ENCODE results near the gene SDK2.

SDK2 gene

DNA sequence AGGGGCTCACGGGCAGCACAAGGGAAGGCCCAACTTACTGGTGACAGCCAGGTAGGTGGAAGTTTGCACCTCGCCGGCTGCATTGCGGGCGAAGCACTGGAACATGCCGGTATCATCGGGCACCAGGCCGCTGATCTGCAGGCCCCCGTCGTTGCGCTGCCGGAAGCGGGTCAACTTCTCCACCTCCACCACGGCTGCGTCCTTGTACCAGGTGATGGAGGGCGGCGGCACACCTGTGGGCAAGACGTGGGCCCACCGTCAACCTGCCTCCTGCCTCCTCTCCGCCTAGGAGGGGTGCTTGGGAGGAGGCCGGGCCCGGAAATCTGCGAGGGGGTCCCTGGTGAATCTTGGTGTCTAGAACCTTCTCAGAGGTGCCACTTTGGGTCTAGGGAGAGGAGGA lies 208.8 kb downstream of the SDK2 start:
- DNase-seq, result no peak

DNA sequence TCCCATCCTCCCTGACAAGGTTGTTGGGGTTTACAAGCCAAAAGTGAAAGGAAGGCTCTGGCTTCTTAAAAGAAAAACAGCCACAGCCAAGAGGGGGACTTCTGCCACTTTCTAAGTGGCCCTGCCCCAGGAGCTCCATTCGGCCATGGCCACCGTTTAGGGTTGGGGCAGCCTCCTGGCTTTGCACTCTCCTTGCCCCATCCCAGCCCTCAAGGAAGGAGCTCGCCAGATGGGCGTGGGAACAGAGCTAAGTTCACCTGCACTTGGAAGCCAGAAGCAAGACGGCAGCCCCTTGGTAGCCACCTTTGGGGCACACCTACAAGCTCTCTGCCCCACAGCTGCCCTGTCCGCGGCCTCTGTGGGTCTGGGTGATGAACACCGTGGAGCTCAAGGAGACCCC lies 210.1 kb downstream of the SDK2 start:
- DNase-seq, result no peak

DNA sequence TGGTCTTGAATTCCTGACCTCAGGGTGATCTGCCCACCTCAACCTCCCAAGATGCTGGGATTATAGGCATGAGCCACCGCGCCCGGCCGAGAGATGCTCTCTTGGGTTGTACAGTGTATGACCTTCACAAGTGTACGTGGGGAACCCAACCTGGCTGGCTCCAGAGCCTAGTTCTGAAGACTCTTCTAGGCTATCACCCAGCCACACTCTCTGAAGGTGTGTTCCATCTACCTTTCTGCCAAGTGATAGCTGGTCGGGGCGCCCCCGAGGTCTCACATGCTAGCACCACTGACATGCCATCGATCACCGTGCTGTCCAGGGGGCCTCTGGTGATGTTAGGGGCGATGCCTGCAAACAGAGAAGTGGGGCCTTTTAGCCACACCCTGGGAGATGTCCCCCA lies 210.7 kb downstream of the SDK2 start:
- no peak for DNase-seq

DNA sequence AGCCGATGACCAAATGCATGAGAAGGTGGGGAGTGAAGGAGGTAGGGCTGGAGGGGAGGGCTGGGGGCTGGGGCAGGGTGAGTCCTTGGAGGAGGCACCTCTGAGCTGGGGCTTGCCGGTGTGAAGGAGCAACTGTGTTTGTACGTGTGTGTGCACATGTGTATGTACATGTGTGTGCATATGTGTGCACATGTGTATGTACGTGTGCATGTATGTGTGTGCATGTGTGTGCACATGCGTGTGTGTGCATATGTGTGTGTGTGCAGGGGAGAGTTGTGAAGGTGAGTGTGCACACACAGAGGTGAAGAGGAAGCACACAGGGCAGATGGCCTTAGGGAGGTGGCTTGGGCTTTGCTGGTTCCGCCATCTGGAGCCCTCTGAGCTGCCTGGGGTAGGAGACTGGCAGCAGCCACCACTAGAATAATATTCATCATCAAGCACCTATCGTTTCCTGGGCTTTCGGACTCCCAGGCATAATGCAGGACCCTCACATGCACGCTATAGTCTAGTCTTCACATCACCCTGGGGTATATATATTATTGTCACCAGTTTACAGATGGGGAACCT lies 211.5 kb downstream of the SDK2 start:
- no peak for DNase-seq

DNA sequence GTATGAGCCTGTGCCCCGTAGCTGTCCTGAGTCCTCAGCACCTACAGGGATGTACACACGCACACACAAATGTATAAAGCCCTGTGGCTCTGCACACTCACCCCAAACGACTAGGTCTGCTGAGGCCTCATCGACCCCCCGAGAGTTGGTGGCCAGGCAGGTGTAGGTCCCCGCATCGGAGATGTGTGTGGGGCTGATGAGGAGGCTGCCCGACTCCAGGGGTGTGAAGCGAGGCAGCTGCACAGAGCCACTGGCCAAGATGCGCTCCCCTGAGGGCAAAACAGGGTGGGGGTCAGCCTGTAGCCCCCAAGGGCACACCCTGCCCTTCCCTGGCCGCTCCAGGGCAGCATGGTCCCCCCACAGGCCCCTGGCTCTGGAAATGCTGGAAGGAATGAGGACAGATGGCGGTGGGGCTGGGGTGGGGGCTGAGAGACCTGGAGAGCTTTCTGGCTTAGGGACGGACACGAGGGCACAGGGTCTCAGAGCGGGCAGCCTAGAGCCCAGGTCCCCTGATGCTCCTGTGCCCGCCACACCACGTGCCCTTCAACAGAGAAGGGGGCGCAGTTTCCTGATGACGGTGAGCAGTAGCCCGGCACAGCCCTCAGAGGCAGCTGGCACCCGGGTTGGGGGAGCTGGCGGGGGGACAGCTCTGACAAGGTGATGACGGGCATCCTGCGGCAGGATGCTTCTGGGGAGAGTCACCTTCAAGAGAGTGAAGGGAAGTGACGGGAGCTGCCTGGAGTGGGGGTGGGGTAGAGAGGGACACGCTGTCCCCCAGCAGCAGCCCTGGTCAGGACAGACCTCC lies 212.6 kb downstream of the SDK2 start:
- DNase-seq, result no peak

DNA sequence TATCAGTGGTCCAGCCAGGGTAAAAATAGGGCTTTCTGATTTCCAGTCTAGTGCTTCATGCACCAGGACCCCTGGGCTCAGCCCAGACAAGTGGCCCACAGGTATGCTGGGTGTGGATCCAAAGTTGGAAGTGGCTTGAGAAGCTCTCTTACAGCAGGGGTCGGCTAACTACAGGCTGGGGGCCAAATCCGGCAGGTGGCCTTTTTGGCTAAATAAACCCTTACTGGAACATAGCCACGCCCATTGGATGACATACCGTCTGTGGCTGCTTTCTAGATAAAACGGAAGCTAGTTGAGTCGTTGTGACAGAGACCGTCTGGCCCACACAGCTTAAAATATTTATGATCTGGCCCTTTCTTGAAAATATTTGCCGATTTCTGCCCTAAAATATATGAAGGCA lies 213.4 kb downstream of the SDK2 start:
- no peak for DNase-seq

DNA sequence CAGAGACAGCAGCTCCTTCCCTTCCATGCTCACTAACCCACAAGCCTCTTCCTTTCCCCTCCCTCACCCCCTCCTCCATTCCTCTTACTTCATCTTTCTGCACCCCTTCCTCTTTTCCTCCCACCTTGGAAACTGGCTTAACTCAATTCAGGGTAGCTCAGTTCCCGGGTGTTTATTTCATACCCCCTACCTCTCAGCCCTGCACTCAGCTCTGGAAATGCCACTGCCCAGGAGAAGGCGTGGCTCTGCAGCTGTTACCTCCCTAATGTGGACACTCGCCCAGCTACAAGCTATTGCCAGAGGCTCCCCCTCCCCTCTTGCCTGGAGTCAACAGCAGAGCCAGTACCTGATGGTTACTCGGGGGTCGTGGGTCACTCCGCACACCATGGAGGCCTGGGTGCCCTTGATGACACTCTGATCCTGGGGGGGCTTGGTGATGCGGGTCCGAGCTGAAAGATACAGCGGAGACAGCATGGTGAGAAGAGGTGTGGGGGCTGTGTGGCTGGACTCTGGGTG lies 214.0 kb downstream of the SDK2 start:
- no peak for DNase-seq

DNA sequence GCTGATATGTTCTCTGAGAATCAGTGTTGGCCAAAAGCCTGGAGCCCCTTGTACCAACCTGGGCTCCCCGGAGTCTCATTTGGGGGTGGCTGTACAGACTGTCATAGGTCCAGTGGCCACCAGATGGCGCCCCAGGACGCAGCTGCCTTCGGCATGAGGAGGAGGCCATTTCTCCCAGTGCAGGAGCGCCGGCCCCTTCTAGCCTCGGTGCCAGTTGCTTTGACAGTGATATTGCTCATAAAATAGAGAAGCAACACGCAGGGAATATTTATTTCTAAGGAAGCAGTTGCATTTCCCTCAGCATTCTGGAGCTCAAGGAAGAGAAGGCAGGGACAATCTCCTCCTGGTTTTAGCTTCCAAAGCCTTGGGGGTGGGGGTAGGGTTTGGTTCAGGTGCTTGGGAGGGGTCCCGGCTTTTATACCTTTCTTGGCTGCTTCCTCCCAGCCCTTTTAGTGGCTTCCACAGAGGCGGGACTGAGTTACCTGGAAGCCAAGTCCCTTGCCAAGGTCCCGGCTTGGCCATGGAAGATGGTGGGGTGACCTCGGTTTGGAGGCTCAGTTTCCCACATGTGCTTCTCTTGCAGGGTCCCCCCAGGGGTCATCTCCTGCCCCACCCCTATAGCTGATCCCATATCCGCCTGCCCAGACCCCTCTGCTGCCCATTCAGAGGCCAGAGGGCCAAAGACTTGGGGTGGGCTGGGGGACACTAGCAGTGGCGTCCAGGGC lies 214.6 kb downstream of the SDK2 start:
- DNase-seq, result peak; percentile 83 to 87

DNA sequence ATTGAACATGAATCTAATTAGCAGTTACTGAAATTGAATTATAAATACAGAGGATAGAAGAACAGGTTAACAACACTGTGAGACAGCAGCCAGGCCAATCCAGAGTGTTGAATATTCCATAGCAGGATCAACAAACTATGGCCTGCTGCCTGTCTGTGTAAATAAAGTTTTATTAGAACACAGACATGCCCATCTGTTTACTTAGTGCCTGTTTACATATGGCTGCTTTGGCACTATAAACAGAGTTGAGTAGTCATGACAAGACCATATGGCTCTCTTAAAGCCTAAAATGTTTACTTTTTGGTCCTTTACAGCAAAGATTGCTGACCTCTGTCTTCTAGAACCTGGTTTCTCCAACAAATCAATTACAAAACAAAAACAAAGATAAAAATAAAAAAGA lies 217.0 kb downstream of the SDK2 start:
- no peak for DNase-seq

DNA sequence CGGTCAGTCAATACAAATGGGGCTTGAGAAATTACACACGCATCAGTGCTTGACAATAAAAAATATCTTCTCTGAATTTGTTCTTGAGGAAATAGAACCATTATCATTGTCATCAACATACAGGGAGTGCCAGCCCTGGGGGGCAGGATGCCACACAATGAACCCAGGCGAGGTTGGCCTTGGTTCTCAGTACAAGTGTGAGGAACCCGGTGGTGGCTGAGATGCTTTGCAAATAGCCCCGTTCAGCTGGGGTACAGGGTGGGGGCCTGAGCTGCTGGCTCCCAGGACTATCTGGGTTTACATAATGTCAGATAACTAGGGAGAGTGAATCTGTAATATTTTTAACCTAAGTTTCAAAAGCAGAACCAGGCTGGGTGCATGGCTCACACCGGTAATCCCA lies 219.7 kb downstream of the SDK2 start:
- DNase-seq, result no peak

DNA sequence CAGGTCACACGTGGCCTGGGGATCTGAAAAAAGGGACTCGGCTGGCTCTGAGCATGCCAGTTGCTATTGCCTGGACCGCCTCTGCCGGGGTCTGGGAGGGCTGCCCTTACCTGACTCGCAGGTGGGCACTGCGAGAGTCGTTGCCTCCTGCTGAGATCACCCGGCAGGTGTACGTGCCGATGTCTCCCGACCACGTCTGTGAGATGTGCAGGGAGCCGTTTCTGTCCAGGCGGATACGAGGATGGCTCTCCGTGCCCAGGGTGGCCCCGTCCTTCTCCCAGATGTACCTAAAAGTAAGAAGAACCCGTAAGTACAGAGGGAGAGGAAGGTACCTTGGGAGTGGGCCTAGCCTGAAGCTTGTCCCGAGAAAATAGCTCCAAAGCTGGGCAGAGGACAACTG lies 220.4 kb downstream of the SDK2 start:
- no peak for DNase-seq

DNA sequence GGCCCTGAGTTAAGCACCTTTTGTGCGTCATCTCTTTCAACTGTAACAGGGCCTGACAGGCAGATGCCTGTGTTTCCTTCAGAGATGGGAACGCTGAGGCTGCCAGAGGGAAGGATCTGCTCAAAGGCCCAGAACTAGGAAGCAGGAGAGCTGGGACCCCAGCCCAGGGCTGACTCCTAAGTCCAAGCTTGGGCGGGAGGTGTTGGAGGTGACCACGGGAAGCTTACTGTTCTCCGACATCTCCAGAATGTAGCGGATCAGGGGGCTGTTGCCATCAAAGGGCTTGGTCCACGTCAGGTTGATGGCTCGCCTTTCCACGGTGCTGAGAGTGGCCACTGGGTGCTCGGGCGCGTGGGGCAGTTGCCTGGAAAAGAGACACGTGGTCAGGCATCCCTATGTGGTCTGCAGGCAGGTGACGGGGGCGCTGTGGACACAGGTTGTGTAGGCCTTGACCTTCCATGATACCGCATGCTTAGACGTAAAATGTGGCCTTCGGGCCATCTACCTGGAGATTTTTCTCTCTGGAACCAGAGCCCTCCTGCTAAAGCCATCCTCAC lies 221.0 kb downstream of the SDK2 start:
- no peak for DNase-seq

DNA sequence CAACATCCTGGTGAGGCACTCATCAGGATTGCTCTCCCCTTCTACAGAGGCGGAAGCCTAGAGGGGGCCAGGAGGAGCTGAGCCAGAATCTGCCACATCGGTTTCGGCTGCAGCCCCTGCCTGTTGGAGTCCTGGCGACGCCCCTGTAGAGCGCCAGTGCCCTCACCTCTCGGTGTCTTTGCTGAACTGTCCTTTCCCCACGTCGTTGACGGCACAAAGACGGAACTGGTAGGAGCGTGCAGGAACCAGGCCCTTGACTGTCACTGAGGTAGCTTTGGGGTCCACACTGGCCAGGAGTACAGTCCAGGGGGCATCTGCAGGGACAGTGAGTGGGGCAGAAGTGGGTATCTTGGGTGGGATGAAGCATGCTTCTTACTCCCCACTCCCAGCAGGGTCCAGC lies 222.1 kb downstream of the SDK2 start:
- DNase-seq, result no peak

DNA sequence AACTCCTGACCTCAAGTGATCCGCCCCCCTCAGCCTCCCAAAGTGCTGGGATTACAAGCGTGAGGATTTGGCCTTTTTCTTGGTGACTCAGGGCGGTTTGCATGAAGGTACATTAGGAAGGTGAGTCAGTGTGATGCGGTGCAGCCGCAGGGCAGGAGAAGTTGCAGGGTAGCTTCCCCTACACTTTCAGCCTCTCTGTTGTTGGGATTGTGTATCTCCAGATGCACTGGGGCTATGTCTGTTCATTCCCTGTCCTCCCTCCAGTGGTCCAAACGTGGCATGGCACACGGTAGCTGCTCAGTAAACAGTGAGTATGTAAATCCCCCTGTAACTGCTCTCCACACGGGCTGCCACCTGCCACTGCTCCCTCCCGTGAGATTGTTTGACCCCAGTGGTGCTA lies 223.3 kb downstream of the SDK2 start:
- DNase-seq, result no peak

DNA sequence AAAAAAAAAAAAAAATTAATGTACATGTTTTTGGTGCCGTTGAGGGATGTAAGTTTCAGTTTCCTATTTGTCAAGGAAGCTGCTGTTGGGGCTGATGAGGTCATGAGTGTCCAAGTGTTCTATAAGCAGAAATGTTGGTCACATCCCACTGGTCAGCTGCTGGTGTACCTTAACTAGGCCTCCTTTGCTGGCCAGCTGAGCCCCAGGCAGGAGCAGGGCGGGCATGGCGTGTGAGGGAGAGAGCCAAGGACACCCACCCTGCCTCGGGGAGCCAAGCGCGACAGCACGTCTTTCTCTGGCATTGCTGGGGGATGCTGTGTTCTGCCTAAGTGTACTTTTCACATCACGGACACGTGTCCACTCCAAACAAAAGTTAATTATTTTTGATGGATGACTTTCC lies 224.4 kb downstream of the SDK2 start:
- DNase-seq, result no peak

DNA sequence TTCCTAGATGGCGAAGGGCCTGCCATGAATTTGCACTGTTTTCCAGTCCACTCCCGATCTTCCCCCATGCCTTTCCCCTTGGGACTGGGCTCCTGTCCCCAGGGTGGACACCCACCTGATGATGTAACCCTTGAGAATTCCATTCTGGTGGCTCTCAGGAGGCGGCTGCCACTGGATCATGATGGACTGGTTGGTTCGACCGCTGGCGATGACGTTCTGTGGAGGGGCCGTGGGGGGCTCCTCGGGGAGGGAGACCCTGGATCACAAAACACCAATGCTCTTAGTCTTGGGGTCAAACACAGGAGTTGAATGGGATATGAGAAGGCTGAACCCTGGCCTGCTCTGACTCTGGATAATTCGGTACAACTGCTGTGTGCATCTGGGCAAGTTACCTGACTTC lies 225.2 kb downstream of the SDK2 start:
- DNase-seq, result no peak

DNA sequence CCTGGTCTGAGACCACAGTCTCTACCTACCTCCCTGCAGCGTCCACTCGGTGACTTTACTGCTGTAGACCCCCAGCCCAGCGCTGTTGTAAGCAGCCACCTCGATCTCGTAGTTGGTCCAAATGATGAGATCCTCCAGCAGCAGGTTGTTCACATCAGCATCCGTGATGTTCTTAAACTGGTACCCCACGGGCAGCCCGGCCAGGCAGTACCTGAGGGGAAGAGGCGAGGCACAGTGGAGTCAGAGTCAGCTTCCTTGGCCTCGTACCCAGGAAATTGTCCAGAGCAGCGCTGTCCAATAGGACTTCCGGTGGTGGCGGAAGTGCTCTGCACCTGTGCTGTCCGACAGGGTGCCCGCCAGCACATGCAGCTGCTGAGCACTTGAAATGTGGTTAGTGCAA lies 228.5 kb downstream of the SDK2 start:
- no peak for DNase-seq

DNA sequence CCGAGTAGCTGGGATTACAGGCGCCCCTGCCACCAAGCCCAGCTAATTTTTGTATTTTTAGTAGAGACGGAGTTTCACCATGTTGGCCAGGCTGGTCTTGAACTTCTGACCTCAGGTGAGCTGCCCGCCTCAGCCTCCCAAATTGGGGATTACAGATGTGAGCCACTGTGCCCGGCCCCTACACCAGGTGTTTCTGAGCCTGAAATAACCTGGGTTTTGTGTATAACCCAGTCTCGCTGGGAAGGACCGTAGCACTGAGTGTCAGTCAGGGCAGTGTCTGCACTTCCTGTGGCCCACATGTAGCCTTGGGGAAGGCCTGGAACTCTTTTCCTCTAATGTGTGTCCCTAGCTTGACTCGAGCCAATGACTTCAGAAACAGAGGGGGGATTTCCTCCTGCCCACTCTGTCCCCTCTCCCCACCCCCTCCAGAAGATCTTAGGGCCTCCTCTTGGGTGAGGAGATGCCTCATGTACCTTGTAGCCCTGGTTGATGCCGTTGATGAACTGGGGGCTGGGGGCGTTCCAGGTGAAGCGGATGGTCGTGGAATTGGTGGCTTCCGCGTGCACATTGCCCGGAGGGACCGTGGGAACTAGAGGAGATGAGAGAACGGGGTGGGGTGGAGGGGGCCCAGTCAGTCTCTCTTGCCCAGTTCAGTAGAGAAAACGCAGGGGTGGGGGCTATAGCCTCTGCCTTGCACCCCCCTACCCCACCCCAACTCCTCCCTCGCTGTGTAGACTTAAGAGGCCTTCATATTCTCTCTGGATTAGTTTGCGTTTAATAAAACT lies 229.9 kb downstream of the SDK2 start:
- DNase-seq, result no peak

DNA sequence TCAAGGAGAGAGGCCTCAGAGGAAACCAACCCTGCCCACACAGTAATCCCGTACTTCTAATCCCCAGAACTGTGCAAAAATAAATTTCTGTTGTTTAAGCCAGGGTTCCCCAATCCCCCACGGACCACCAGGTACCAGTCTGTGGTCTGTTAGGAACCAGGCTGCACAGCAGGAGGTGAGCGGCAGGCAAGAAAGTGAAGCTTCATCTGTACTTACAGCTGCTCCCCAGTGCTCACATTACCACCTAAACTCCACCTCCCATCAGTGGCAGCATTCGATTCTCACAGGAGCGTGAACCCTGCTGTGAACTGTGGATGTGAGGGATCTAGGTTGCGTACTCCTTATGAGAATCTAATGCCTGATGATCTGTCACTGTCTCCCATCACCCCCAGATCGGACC lies 231.3 kb downstream of the SDK2 start:
- no peak for DNase-seq

DNA sequence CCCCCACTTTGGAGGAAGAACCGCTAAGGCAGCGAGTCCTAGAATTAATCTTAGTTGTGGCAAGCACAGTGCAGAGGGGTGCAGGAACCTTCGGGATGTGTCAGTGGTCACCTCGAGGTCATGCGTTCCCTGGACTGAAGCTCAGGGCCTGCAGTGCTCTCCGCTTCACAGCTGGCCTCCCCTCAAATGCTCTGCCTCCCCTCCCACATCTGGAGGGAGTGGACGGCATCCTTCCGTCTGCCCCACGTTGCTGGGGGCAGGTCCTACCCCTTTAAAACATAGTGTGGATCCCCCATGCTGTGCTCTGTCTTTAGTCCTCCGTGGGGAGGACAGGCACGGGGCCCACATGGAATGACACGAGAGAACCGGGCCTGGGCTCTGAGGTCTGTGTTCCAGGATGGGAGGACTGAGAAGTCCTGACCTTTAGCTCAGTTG lies 232.9 kb downstream of the SDK2 start:
- DNase-seq, result no peak

DNA sequence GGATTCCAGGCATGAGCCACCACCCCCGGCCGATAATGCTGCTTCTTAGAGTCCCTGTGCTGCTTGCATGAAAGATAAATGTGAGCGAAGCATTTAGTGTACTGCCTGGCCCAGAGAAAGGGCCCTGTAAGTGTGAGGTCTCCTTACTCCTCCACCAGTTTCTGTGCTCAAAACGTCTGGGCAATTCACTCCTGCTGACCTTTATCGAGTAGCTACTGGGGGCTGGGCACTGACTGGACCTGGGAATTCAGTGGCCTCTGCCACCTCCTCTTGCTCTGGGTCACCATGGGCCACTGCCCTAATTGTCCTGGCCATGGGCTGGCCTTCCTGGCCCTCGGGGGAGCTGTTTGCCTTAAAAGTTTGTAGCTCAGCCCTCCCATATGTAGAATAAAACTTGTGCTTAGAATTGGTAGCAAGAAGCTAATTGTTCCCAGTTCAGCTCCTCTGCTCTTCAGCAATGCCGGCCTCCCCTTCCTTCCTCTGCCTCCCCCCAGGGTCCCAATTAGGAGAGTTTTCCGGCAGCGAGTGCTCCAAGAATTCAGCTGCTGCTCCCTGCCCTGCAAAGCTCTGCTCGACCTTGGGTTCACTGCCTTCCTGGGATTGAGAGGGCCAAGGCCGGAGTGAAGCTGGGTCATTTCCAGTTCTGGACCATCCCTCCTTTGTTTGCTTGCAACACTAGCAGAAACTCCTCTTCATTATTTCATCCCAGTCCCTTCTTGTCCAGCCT lies 233.5 kb downstream of the SDK2 start:
- no peak for DNase-seq

DNA sequence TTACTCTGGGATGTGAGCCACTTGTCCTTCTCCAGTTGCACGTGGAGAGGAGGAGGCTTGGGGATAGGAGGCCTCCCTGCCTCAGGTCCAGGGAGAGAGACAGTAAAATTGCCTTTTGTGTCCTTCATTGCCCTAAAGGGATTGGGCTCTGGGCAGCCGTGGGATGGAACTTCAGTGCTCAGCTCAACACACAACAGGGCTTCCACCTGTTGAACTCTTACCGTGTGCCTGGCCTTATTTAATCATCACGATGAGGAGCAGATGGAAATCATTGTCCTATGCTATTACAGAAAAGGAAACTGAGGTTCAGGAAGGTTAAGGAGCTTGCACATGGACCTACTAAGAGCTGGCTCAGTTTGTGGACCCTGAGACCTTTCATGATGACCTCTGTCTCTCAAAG lies 240.0 kb downstream of the SDK2 start:
- no peak for DNase-seq

Data from activated CD4-positive, alpha-beta T cell treated with anti-CD3 and anti-CD28 coated beads for 4 hours (primary cell).